ENCODE measurements around the gene FAM81A. TPM values are rescaled to one million over a fixed set of nuclear protein-coding genes. Genes with fewer than 3 reads are reported as not detected.

The FAM81A gene
- total RNA-seq, 4 donors from 2014 or later: 0.53 to 2.0 (median 0.83) TPM; not detected in 1

GRCh38 chr15:59413577-59413976 is 24.4 kb upstream of the FAM81A start:
- Histone ChIP-seq H3K9me3 (no peaks in the 10 kb centered on the region), H3K27ac (peak overlapping the region in 1 of 4 donors; percentile 69), H3K4me3 (no peak overlapping the region), H3K27me3 (no peaks in the 10 kb centered on the region), H3K36me3 (no peaks in the 10 kb centered on the region), H3K4me1 (peaks cover 0 to 20% (median 11%) of the 10 kb centered on the region in 4 donors)
- no peak for TF ChIP-seq POLR2A (IDR thresholded peaks at IDR 0.05)
- TF ChIP-seq, protein P1, sequence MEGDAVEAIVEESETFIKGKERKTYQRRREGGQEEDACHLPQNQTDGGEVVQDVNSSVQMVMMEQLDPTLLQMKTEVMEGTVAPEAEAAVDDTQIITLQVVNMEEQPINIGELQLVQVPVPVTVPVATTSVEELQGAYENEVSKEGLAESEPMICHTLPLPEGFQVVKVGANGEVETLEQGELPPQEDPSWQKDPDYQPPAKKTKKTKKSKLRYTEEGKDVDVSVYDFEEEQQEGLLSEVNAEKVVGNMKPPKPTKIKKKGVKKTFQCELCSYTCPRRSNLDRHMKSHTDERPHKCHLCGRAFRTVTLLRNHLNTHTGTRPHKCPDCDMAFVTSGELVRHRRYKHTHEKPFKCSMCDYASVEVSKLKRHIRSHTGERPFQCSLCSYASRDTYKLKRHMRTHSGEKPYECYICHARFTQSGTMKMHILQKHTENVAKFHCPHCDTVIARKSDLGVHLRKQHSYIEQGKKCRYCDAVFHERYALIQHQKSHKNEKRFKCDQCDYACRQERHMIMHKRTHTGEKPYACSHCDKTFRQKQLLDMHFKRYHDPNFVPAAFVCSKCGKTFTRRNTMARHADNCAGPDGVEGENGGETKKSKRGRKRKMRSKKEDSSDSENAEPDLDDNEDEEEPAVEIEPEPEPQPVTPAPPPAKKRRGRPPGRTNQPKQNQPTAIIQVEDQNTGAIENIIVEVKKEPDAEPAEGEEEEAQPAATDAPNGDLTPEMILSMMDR (IDR thresholded peaks at IDR 0.05): no peak
- DNase-seq: peak in 2 of 3 donors; percentile 73 to 78

DNA sequence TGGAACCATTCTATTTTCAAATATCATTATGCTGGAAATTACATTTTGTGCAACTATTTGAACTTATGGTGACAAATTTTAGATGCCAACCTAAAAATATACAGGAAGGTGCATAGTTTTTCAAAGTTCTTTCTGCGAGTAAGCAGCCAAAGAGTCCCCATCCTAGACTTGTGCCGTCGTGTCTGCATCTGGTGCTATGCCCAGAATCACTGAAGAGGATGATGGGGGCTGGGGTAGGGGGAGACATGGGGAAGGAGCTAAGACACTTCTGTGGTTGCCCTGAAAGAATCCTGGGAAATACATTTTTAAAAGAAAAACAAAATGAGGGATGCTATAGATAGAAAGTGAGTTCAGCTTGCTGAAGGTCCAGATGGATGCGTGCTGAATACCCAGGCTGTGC is 21.2 kb upstream of the FAM81A start:
- no peaks in the 10 kb centered on the region for H3K36me3 ChIP-seq
- H3K27me3 ChIP-seq: no peaks in the 10 kb centered on the region
- no peaks in the 10 kb centered on the region for H3K9me3 ChIP-seq
- no peak overlapping the region for H3K27ac ChIP-seq
- no peak overlapping the region for H3K4me3 ChIP-seq
- H3K4me1 ChIP-seq: peaks cover 0 to 9% (median 4%) of the 10 kb centered on the region in 4 donors
- no peak for DNase-seq
- TF ChIP-seq, protein P1 (IDR thresholded peaks at IDR 0.05): no peak
- no peak for TF ChIP-seq POLR2A (IDR thresholded peaks at IDR 0.05)

GRCh38 chr15:59419170-59419569 is 18.8 kb upstream of the FAM81A start:
- no peak for DNase-seq
- no peaks in the 10 kb centered on the region for H3K36me3 ChIP-seq
- H3K4me1 ChIP-seq: peaks cover 0 to 4% (median 0%) of the 10 kb centered on the region in 4 donors
- no peak for TF ChIP-seq POLR2A (IDR thresholded peaks at IDR 0.05)
- TF ChIP-seq, protein P1 (IDR thresholded peaks at IDR 0.05): no peak
- no peak overlapping the region for H3K4me3 ChIP-seq
- H3K27ac ChIP-seq: no peak overlapping the region
- no peaks in the 10 kb centered on the region for H3K27me3 ChIP-seq
- H3K9me3 ChIP-seq: no peaks in the 10 kb centered on the region

DNA sequence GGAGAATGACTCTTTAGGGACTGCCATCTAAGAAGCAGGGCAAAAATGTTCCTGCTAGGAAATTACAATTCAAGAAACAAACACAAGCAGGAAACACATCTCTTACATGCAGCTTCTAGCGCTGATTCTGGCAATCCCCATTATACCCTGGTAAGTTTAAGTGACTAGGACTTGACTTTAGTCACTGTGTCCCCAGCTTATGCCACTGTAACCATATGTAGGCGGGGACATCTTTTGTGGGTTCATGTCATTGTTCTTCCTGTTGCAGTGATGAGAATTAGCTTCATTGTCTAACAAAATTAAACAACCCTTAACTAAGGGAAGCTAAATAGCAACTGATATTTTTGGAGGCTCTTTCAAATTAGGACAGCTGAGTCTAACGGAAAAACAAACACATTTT is 17.9 kb upstream of the FAM81A start:
- Histone ChIP-seq H3K4me3 (no peak overlapping the region), H3K27me3 (no peaks in the 10 kb centered on the region), H3K36me3 (no peaks in the 10 kb centered on the region), H3K4me1 (peaks cover 0 to 4% (median 0%) of the 10 kb centered on the region in 4 donors), H3K9me3 (no peaks in the 10 kb centered on the region), H3K27ac (no peak overlapping the region)
- TF ChIP-seq POLR2A (IDR thresholded peaks at IDR 0.05): no peak
- TF ChIP-seq, protein P1 (IDR thresholded peaks at IDR 0.05): no peak
- DNase-seq: no peak

DNA sequence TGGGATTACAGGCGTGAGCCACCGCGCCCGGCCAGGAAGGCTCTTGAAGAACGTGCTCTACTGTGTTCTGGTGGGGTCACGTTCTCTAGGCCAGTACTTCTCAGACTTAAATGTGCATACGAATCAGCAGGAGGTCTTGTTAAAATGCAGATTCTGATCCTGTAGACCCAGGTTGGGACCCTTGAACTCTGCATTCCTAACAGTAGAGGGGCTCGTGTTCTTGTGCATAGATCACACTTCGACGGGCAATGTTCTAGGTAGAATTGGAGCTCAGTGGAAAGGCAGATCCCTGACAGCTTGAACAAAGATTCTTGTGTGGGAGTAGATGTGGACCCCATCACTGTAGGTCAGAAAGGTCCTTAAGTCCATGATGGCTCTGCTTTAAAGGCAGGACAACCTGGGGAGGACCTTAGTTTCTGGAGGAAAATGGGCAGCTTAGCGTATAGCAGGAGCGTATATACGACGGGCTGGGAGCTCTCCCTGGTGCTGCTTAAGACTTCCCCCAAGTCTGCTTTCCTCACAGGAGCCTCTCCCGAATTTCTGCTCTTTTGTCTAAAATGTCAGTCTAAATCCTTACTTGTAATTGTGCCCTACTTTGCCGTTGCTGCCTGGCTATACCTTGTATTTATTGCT is 16.9 kb upstream of the FAM81A start:
- H3K4me3 ChIP-seq: no peak overlapping the region
- H3K4me1 ChIP-seq: peaks cover 0 to 4% (median 0%) of the 10 kb centered on the region in 4 donors
- no peaks in the 10 kb centered on the region for H3K36me3 ChIP-seq
- no peaks in the 10 kb centered on the region for H3K27me3 ChIP-seq
- no peak for DNase-seq
- TF ChIP-seq, protein P1 (IDR thresholded peaks at IDR 0.05): no peak
- no peak for TF ChIP-seq POLR2A (IDR thresholded peaks at IDR 0.05)
- no peak overlapping the region for H3K27ac ChIP-seq
- H3K9me3 ChIP-seq: no peaks in the 10 kb centered on the region
